Neutrophil (primary cell): ENCODE data around the gene EYS.
"Not testable (repeated sequence)": the region's sequence is repeated elsewhere in the genome, so short reads cannot be mapped to it uniquely, and the experiment has no call there.

ENCODE experiments used
- H3K27ac ChIP-seq: fragments of 200-600 bp; sonication (generic); 2 replicates; pipeline ENCODE4 v1.5.1; 2016; ENCODE audit warnings: mild to moderate bottlenecking, moderate library complexity
- H3K27me3 ChIP-seq: fragments of 200-600 bp; sonication (generic); 2 replicates; pipeline ENCODE4 v1.6.0; 2016; ENCODE audit warnings: mild to moderate bottlenecking
- H3K36me3 ChIP-seq: fragments of 200-600 bp; sonication (generic); 2 replicates; pipeline ENCODE4 v1.5.1; 2017
- H3K4me1 ChIP-seq, 2 experiments: fragments of 200-600 bp in 1 of 2; sonication (generic) in 1 of 2; 1 replicate in 1 of 2; 2 replicates in 1 of 2; pipeline versions ENCODE4 v1.5.1 to v1.6.1; 2013 to 2016; ENCODE audit warnings: low read depth in 1 of 2, low read length in 1 of 2, mild to moderate bottlenecking in 1 of 2, moderate library complexity in 1 of 2; ENCODE audit not compliant: control insufficient read depth in 1 of 2, insufficient read depth in 1 of 2
- H3K4me3 ChIP-seq, 2 experiments: fragments of 200-600 bp in 1 of 2; sonication (generic) in 1 of 2; 1 replicate in 1 of 2; 2 replicates in 1 of 2; pipeline ENCODE4 v1.5.1; 2013 to 2016; ENCODE audit warnings: low read depth in 1 of 2, low read length in 1 of 2, mild to moderate bottlenecking in 1 of 2, moderate library complexity in 1 of 2
- H3K9me3 ChIP-seq: fragments of 200-600 bp; sonication (generic); 2 replicates; pipeline ENCODE4 v1.5.1; 2016
- TF ChIP-seq, protein P1 (sequence below): fragments of 200-600 bp; sonication (generic); IDR thresholded peaks from 2 replicates; pipeline ENCODE4 v1.5.1; 2016; ENCODE audit warnings: antibody characterized with exemption

Gene EYS

DNA sequence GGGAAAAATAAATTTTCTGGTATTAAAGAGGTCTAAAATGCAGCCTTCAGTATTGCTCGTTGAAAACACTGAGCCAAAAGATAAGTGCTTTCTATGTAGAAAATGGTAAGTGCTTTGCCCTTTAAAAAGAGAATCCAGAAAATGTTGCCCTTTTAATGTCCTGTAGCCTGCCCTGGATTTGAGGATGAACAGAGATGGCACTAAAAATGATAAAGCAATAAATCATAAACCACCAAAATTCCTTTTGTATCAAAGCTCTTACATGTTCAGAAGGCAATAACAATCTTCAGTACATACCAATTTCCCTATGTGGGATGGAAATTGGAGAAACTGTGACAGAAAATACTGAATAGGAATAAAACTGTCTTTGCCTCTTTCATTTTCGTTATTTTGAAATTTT, 1665.7 kb downstream of the EYS start:
- TF ChIP-seq, protein P1, sequence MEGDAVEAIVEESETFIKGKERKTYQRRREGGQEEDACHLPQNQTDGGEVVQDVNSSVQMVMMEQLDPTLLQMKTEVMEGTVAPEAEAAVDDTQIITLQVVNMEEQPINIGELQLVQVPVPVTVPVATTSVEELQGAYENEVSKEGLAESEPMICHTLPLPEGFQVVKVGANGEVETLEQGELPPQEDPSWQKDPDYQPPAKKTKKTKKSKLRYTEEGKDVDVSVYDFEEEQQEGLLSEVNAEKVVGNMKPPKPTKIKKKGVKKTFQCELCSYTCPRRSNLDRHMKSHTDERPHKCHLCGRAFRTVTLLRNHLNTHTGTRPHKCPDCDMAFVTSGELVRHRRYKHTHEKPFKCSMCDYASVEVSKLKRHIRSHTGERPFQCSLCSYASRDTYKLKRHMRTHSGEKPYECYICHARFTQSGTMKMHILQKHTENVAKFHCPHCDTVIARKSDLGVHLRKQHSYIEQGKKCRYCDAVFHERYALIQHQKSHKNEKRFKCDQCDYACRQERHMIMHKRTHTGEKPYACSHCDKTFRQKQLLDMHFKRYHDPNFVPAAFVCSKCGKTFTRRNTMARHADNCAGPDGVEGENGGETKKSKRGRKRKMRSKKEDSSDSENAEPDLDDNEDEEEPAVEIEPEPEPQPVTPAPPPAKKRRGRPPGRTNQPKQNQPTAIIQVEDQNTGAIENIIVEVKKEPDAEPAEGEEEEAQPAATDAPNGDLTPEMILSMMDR, result no peak
- Histone ChIP-seq H3K4me1 (no peaks in the 10 kb centered on the region), H3K36me3 (no peaks in the 10 kb centered on the region), H3K9me3 (no peaks in the 10 kb centered on the region), H3K27ac (no peak overlapping the region), H3K4me3 (no peak overlapping the region), H3K27me3 (no peaks in the 10 kb centered on the region)

DNA sequence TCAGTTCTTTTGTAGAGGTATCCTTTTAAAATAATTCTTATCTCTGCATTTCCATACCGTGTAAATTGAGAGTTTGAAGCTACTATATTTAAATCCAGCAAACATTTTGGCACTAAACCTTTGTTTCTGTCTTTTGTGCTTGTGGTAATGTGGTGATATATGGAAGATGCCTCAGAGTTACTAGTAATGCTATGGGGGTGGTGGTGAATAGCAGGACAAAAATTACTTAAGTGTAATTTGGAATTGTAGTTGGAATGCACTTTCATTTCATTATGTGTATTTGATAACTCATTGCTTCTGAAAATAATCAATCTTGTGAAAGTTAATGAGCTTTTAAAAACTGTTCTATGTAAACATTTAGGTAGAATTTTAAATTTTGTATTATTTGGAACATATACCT, 1666.9 kb downstream of the EYS start:
- H3K9me3 ChIP-seq, result no peaks in the 10 kb centered on the region
- H3K27ac ChIP-seq, result no peak overlapping the region
- H3K4me3 ChIP-seq, result no peak overlapping the region
- TF ChIP-seq, protein P1, result no peak
- H3K36me3 ChIP-seq, result no peaks in the 10 kb centered on the region
- no peaks in the 10 kb centered on the region for H3K27me3 ChIP-seq
- no peaks in the 10 kb centered on the region for H3K4me1 ChIP-seq

DNA sequence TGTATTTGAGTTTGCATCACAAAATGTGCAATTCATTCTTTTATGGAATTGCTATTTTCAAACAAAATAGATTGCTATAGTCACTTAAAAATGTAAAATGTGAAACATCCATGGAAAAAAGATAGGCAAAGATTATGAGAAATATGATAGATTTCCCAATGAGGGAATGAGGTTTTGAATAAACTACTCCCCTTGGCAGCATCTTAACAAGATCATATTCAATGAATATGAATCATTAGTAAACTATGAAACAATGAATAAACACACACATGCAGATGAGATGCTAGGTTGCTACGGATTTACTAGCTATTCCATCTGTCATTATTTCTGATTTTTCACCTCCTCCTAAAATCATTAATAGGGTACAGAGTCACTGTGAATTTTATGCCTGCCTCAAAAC, 1669.6 kb downstream of the EYS start:
- H3K36me3 ChIP-seq, result no peaks in the 10 kb centered on the region
- H3K4me3 ChIP-seq, result no peak overlapping the region
- H3K9me3 ChIP-seq, result no peaks in the 10 kb centered on the region
- TF ChIP-seq, protein P1, result no peak
- no peaks in the 10 kb centered on the region for H3K27me3 ChIP-seq
- no peak overlapping the region for H3K27ac ChIP-seq
- H3K4me1 ChIP-seq, result no peaks in the 10 kb centered on the region

DNA sequence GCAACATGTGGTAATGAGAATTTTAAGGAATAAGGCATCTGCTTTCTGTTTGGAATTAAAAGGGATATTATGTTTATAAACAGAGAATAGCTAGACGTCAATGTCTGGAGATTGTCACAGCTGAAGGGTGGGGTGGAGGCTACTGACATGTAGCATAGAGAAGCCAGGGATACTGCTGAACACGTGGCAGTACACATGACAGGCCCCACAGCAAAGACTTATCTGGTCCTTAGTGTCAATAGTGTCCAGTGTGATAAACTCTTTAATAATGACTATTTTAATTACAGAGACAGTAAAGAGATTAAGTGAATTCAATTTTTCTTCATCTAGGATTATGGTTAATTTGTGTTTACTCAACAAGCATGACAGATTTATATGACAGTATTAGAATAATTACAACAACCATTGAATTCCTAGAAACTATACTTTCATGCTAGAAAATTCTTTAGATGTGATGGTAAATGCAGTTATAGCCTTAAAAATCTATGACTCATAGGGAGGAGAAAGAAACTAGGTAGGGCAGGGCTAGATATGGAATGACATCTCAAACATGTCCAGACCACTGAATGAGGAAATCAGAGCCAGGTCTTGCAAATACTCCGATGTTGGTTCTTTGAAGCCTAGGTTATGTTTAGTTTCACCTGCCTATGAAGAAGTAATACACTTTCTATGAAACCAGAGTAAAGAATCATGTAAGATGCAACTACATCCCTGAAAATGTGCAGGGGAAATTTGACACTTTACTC, 1671.9 kb downstream of the EYS start:
- no peaks in the 10 kb centered on the region for H3K4me1 ChIP-seq
- H3K9me3 ChIP-seq, result no peaks in the 10 kb centered on the region
- TF ChIP-seq, protein P1, result no peak
- H3K27me3 ChIP-seq, result no peaks in the 10 kb centered on the region
- no peak overlapping the region for H3K4me3 ChIP-seq
- no peaks in the 10 kb centered on the region for H3K36me3 ChIP-seq
- no peak overlapping the region for H3K27ac ChIP-seq

DNA sequence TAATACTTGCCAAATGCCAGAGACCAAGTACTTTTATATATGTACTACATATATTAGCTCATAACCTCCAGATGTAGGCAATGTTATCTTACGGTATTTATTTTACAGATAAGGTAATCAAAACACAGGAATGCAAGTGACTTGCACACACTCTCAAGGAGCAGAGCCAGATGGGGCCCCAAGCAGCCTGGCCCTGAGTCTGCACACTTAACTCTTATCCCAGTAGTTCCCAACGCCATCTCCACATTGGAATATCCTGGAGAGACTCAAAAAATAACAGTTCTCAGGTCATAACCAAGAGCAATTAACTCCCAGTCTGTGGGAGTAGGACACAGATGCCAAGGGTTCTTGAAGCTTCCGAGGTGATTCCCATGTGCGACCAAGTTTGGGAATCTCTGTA, 1672.7 kb downstream of the EYS start:
- no peak overlapping the region for H3K4me3 ChIP-seq
- no peaks in the 10 kb centered on the region for H3K9me3 ChIP-seq
- TF ChIP-seq, protein P1, result no peak
- H3K27me3 ChIP-seq, result no peaks in the 10 kb centered on the region
- no peaks in the 10 kb centered on the region for H3K36me3 ChIP-seq
- no peak overlapping the region for H3K27ac ChIP-seq
- H3K4me1 ChIP-seq, result no peaks in the 10 kb centered on the region

DNA sequence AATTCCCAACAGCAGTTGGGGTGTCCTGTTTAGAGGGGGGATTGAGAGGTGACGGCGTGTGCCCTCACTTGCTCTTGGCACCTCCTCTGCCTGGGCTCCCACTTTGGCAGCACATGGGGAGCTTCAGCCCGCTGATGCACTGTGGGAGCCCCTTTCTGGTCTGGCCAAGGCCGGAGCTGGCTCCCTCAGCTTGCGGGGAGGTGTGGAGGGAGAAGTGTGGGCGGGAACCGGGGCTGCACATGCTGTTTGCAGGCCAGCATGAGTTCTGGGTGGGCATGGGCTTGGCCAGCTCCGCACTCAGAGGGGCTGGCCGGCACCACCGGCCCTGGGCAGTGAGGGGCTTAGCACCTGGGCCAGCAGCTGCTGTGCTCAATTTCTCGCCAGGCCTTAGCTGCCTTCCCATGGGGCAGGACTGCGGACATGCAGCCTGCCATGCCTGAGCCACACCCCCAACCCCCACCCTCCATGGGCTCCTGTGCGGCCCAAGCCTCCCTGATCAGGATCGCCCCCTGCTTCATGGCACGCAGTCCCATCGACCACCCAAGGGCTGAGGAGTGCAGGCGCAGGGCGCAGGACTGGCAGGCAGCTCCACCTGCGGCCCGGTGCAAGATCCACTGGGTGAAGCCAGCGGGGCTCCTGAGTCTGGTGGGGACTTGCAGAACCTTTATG, 1675.9 kb downstream of the EYS start:
- H3K4me3 ChIP-seq, H3K36me3 ChIP-seq, H3K27me3 ChIP-seq, H3K9me3 ChIP-seq, H3K27ac ChIP-seq, H3K4me1 ChIP-seq: not testable (repeated sequence)
